Calu3 (cell line): Measurements from ENCODE around the gene GDPD5. TPM values are rescaled to one million over a fixed set of nuclear protein-coding genes. Genes with fewer than 3 reads are reported as not detected.

Source experiments
- BruUV-seq: library from RNA; stranded (reverse); fragments of 400-500 nt; replicated peaks from 2 replicates; lab custom pipeline; 2021; lab: Mats Ljungman, UMichigan
- CTCF ChIA-PET: fragments of 300-600 bp; sonication (Branson Sonifier 250); formaldehyde crosslinking; loops from one replicate; lab custom pipeline; 2022; ENCODE audit warnings: antibody characterized with exemption; lab: Charles Lee
- DNase-seq: peaks from one replicate; pipeline ENCODE4 v3.0.0; 2022
- H3K27ac Mint-ChIP-seq: one replicate; pipeline ENCODE4 v1.8.0; 2022; ENCODE audit warnings: mixed read lengths; ENCODE audit not compliant: unreplicated experiment
- H3K27me3 Mint-ChIP-seq: one replicate; pipeline ENCODE4 v1.8.0; 2022; ENCODE audit warnings: mixed read lengths; ENCODE audit not compliant: unreplicated experiment
- H3K36me3 Mint-ChIP-seq: one replicate; pipeline ENCODE4 v1.8.0; 2022; ENCODE audit warnings: mild to moderate bottlenecking, moderate library complexity, mixed read lengths; ENCODE audit not compliant: insufficient read depth, unreplicated experiment
- H3K4me1 Mint-ChIP-seq: one replicate; pipeline ENCODE4 v1.8.0; 2022; ENCODE audit warnings: mild to moderate bottlenecking, low read depth, mixed read lengths; ENCODE audit not compliant: unreplicated experiment
- H3K4me3 Mint-ChIP-seq: one replicate; pipeline ENCODE4 v1.8.0; 2022; ENCODE audit warnings: mild to moderate bottlenecking, low read depth, moderate library complexity, mixed read lengths; ENCODE audit not compliant: unreplicated experiment
- H3K9me3 Mint-ChIP-seq: one replicate; pipeline ENCODE4 v1.8.0; 2022; ENCODE audit warnings: low read depth, mixed read lengths; ENCODE audit not compliant: unreplicated experiment
- CTCF ChIP-seq: fragments of 200-600 bp; IDR thresholded peaks from one replicate; pipeline ENCODE4 v1.8.0; 2022; ENCODE audit warnings: antibody characterized with exemption; ENCODE audit not compliant: unreplicated experiment
- intact Hi-C: fragments of 100-400 bp; cut with micrococcal nuclease; formaldehyde crosslinking; loops from one replicate; pipeline ENCODE4 v1.10.0; 2022; ENCODE audit not compliant: unreplicated experiment
- total RNA-seq: library from RNA; stranded (reverse); gene quantifications from 2 replicates; pipeline ENCODE4 v1.2.3, GENCODE V29; 2022

GDPD5 gene
- total RNA-seq, 1 experiment from 2014 or later = 7.0 TPM

GRCh38 chr11:75553182-75553581 lies 27.4 kb upstream of the GDPD5 start:
- Mint-ChIP-seq H3K9me3 (no peaks in the 10 kb centered on the region), H3K4me1 (no peaks in the 10 kb centered on the region), H3K27ac (no peak overlapping the region), H3K27me3 (peaks cover 17% of the 10 kb centered on the region), H3K36me3 (no peaks in the 10 kb centered on the region), H3K4me3 (no peak overlapping the region)
- BruUV-seq = no TSS peak
- CTCF ChIA-PET = no interaction called here
- DNase-seq = no peak
- intact Hi-C loops = no loop called here
- no peak for TF ChIP-seq CTCF

GRCh38 chr11:75549370-75549958 lies 23.7 kb upstream of the GDPD5 start:
- no peak for DNase-seq
- H3K4me1 Mint-ChIP-seq = no peaks in the 10 kb centered on the region
- H3K4me3 Mint-ChIP-seq = no peak overlapping the region
- H3K27me3 Mint-ChIP-seq = peaks cover 35% of the 10 kb centered on the region
- no peak for TF ChIP-seq CTCF
- no peaks in the 10 kb centered on the region for H3K9me3 Mint-ChIP-seq
- no peak overlapping the region for H3K27ac Mint-ChIP-seq
- no TSS peak for BruUV-seq
- CTCF ChIA-PET = no interaction called here
- H3K36me3 Mint-ChIP-seq = no peaks in the 10 kb centered on the region
- intact Hi-C loops = loop anchor here (5.0 kb wide), 2 partner anchors 158 to 318 kb away; no protein-coding TSS in a partner anchor

GRCh38 chr11:75548595-75549272 lies 23.0 kb upstream of the GDPD5 start:
- Mint-ChIP-seq H3K4me3 (no peak overlapping the region), H3K27me3 (peaks cover 35% of the 10 kb centered on the region), H3K36me3 (no peaks in the 10 kb centered on the region), H3K4me1 (no peaks in the 10 kb centered on the region), H3K9me3 (no peaks in the 10 kb centered on the region), H3K27ac (no peak overlapping the region)
- no peak for TF ChIP-seq CTCF
- DNase-seq = no peak
- BruUV-seq = no TSS peak
- intact Hi-C loops = loop anchor here (5.0 kb wide), 2 partner anchors 159 to 319 kb away; no protein-coding TSS in a partner anchor
- CTCF ChIA-PET = interaction anchor here (1.2 kb wide), 1 partner anchor 220 kb away, joined by 3 read pairs; the partner anchor contains the start of gene DGAT2

GRCh38 chr11:75547617-75548058 lies 21.9 kb upstream of the GDPD5 start:
- H3K4me1 Mint-ChIP-seq = no peaks in the 10 kb centered on the region
- no peak overlapping the region for H3K27ac Mint-ChIP-seq
- H3K4me3 Mint-ChIP-seq = no peak overlapping the region
- no peaks in the 10 kb centered on the region for H3K9me3 Mint-ChIP-seq
- intact Hi-C loops = loop anchor here (5.0 kb wide), 2 partner anchors 160 to 320 kb away; no protein-coding TSS in a partner anchor
- CTCF ChIA-PET = interaction anchor here (1.2 kb wide), 1 partner anchor 221 kb away, joined by 3 read pairs; the partner anchor contains the start of gene DGAT2
- DNase-seq = peak; percentile 68
- no peaks in the 10 kb centered on the region for H3K36me3 Mint-ChIP-seq
- peaks cover 35% of the 10 kb centered on the region for H3K27me3 Mint-ChIP-seq
- peak; percentile 84 for TF ChIP-seq CTCF
- BruUV-seq = no TSS peak
